ENCODE measurements around the gene CD37. TPM values are rescaled to one million over a fixed set of nuclear protein-coding genes. Genes with fewer than 3 reads are reported as not detected.
A peak's percentile ranks its signal among the peaks of the same experiment; 100 is the strongest.

The CD37 gene
- total and polyA plus RNA-seq, 2 experiments from 2014 or later: 106 TPM; not detected in 1

- H3K4me3 ChIP-seq: peak overlapping the region; percentile 38
- DNase-seq (ENCODE audit: low spot score) (peak; percentile 33), ATAC-seq (no peak)
- H3K27me3 ChIP-seq (ENCODE audit: insufficient read depth): no peaks in the 10 kb centered on the region
- TF ChIP-seq CTCF (conservative IDR thresholded peaks at IDR 0.05; ENCODE audit: low read depth in 2 of 2): no peak
- TF ChIP-seq STAT1 (IDR thresholded peaks at IDR 0.05; ENCODE audit: unreplicated experiment): no peak
- no peak for TF ChIP-seq ZNF331 (CRISPR knock-in tag; IDR thresholded peaks at IDR 0.05; ENCODE audit: low read depth)
- TF ChIP-seq ZNF114 (CRISPR knock-in tag; IDR thresholded peaks at IDR 0.05): no peak
- TF ChIP-seq CREB1 (CRISPR knock-in tag; IDR thresholded peaks at IDR 0.05; ENCODE audit: low read depth): no peak
- TF ChIP-seq NANOG (IDR thresholded peaks at IDR 0.05; ENCODE audit: borderline replicate concordance): no peak
- no peak for TF ChIP-seq EZH2 (IDR thresholded peaks at IDR 0.05; ENCODE audit: low read depth, unreplicated experiment)
- TF ChIP-seq ETS1 (IDR thresholded peaks at IDR 0.05): no peak
- TF ChIP-seq EZH2phosphoT487 (IDR thresholded peaks at IDR 0.05; ENCODE audit: unreplicated experiment): no peak
- TF ChIP-seq REST (IDR thresholded peaks at IDR 0.05; ENCODE audit: unreplicated experiment): no peak
- TF ChIP-seq JUNB (IDR thresholded peaks at IDR 0.05; ENCODE audit: unreplicated experiment): no peak
- no peak for TF ChIP-seq POLR2AphosphoS5 (IDR thresholded peaks at IDR 0.05; ENCODE audit: low read depth)
- TF ChIP-seq ZNF462 (CRISPR knock-in tag; IDR thresholded peaks at IDR 0.05): no peak
- H3K27ac Mint-ChIP-seq: no peak overlapping the region
- peaks cover 17% of the 10 kb centered on the region for H3K9me3 Mint-ChIP-seq
- no peak overlapping the region for H3K4me3 Mint-ChIP-seq
- peaks cover 5% of the 10 kb centered on the region; the same call in 1 of the 2 replicates for H3K4me1 ChIP-seq (ENCODE audit: insufficient read depth)
- no peaks in the 10 kb centered on the region for H3K9me2 ChIP-seq (ENCODE audit: insufficient read depth)
- 0 out of 2 replicates have a peak, but pooled peaks cover 2% of the 10 kb centered on the region for H3K36me3 ChIP-seq (ENCODE audit: insufficient read depth)
- peaks cover 6% of the 10 kb centered on the region; the same call in 1 of the 2 replicates for H3F3A ChIP-seq (replicated peaks; ENCODE audit: low read depth)
- H3K27me3 Mint-ChIP-seq (ENCODE audit: insufficient read depth, low read depth, poor library complexity): peaks cover 18% of the 10 kb centered on the region
- no peaks in the 10 kb centered on the region; the same call in 1 of the 2 replicates for H4K20me1 ChIP-seq (replicated peaks; ENCODE audit: insufficient read depth)
- peaks cover 17% of the 10 kb centered on the region for H3K36me3 Mint-ChIP-seq (ENCODE audit: low read depth)
- H3K79me2 ChIP-seq (replicated peaks; ENCODE audit: insufficient read depth): peaks cover 33% of the 10 kb centered on the region
- H2AFZ ChIP-seq: peak overlapping the region; percentile 4
- peaks cover 9% of the 10 kb centered on the region for H3K4me1 Mint-ChIP-seq
- H3K27ac ChIP-seq (ENCODE audit: low read depth): no peak overlapping the region
- peak overlapping the region; percentile 73 for H3K4me2 ChIP-seq
Measured at GRCh38 chr19:49364083-49364737, 29.0 kb downstream of the CD37 start.

Measured in GM23338 (cell line).